ENCODE data around the gene ZDHHC14. TPM values are rescaled to one million over a fixed set of nuclear protein-coding genes. Genes with fewer than 3 reads are reported as not detected.

The ZDHHC14 gene
- total RNA-seq, 4 donors from 2014 or later, result 6.5 to 10.4 (median 8.0) TPM

GRCh38 chr6:157609117-157609516, 228.1 kb downstream of the ZDHHC14 start:
- no peak for TF ChIP-seq CTCF (IDR thresholded peaks at IDR 0.05; ENCODE audit: low read depth)

GRCh38 chr6:157609556-157609955, 228.6 kb downstream of the ZDHHC14 start:
- no peak for TF ChIP-seq CTCF (IDR thresholded peaks at IDR 0.05; ENCODE audit: low read depth)

GRCh38 chr6:157610451-157610999, 229.5 kb downstream of the ZDHHC14 start:
- TF ChIP-seq CTCF (IDR thresholded peaks at IDR 0.05; ENCODE audit: low read depth), result no peak

GRCh38 chr6:157611406-157611805, 230.4 kb downstream of the ZDHHC14 start:
- TF ChIP-seq CTCF (IDR thresholded peaks at IDR 0.05; ENCODE audit: low read depth), result no peak

- no peak for TF ChIP-seq CTCF (IDR thresholded peaks at IDR 0.05; ENCODE audit: low read depth)
Measured at GRCh38 chr6:157613011-157613522, 232.1 kb downstream of the ZDHHC14 start.

- TF ChIP-seq CTCF (IDR thresholded peaks at IDR 0.05; ENCODE audit: low read depth), result no peak
Measured at GRCh38 chr6:157614026-157614568, 233.1 kb downstream of the ZDHHC14 start.

GRCh38 chr6:157615420-157615769, 234.4 kb downstream of the ZDHHC14 start:
- no peak for TF ChIP-seq CTCF (IDR thresholded peaks at IDR 0.05; ENCODE audit: low read depth)
